HFF-Myc (cell line): ENCODE measurements around the gene DTNBP1.

Experiments used
- DNase-seq: peaks from one replicate; pipeline ENCODE4 v3.0.0-alpha.2; 2011; ENCODE audit warnings: low read depth; ENCODE audit errors: extremely low read depth
- H3K4me3 ChIP-seq: replicated peaks from 2 replicates; pipeline ENCODE4 v1.5.1; 2011; ENCODE audit warnings: low read depth, mild to moderate bottlenecking, control low read depth, low read length
- TF ChIP-seq, protein P1 (sequence below): IDR thresholded peaks from 2 replicates; pipeline ENCODE4 v1.5.1; 2012; ENCODE audit warnings: mild to moderate bottlenecking, low read depth, low read length, control low read depth; ENCODE audit errors: missing control alignments

DTNBP1 gene

DNA sequence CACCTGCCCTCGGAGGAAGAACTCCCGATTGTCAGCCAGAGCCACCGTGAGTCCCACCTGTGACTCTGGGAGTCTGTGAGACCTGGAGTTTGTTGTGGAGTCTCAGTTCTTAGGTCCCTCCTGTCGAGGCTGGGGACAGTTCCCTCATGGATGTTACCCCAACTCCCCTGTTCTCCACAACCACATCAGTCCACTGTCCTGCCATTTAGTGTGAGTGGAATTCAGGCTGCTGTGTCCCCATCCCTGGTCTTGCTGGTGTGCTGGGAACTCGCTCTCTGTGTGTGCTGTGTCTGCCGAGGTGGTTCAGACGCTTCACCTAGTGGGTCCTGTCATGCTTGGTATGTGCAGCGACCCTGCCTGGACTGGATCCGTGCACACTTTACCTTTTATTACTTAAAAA, 163.2 kb downstream of the DTNBP1 start:
- TF ChIP-seq, protein P1, sequence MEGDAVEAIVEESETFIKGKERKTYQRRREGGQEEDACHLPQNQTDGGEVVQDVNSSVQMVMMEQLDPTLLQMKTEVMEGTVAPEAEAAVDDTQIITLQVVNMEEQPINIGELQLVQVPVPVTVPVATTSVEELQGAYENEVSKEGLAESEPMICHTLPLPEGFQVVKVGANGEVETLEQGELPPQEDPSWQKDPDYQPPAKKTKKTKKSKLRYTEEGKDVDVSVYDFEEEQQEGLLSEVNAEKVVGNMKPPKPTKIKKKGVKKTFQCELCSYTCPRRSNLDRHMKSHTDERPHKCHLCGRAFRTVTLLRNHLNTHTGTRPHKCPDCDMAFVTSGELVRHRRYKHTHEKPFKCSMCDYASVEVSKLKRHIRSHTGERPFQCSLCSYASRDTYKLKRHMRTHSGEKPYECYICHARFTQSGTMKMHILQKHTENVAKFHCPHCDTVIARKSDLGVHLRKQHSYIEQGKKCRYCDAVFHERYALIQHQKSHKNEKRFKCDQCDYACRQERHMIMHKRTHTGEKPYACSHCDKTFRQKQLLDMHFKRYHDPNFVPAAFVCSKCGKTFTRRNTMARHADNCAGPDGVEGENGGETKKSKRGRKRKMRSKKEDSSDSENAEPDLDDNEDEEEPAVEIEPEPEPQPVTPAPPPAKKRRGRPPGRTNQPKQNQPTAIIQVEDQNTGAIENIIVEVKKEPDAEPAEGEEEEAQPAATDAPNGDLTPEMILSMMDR: no peak
- no peak for DNase-seq
- no peak overlapping the region for H3K4me3 ChIP-seq

DNA sequence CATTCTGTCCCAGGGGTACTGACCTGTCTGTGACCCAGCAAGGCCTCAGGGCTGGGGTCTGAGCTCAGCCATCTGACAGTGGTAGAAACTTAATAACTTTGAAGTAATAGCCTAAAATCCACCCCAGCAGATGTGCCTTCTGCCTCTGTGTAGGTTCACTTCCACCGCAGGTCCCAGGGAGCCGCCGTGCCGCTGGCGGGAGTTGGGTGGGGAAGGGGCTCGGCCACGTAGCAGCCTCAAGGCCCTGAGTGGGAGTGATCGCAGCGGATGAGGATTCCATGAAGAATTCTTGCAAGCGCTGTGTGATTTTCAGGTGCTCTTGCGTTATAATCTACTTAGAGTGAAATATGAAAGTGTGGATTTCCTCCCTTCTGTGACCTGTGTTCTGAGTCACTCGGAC, 163.7 kb downstream of the DTNBP1 start:
- DNase-seq: no peak
- TF ChIP-seq, protein P1: no peak

DNA sequence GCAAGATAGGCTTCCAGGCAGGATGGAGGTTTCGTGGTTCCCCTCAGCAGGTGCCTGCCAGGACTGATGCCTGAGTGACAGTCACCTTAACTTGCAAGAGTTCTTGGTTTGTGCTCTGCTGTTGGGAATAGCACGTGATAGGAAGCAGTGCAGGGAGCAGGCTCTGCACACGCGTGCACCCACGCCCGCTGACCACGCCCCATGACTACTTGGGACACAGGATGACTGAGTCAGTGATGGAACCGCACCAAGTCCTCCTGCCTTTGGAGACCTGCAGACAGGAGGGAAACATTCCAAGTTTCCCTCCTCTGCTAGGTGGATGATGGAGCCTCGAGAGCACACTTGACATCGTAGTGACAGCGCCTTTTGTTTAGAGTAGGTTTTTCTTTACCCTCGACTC, 164.2 kb downstream of the DTNBP1 start:
- TF ChIP-seq, protein P1: no peak
- H3K4me3 ChIP-seq: no peak overlapping the region
- no peak for DNase-seq

More for the DNA sequence above, 163.7 kb downstream of the DTNBP1 start:
- no peak overlapping the region for H3K4me3 ChIP-seq

DNA sequence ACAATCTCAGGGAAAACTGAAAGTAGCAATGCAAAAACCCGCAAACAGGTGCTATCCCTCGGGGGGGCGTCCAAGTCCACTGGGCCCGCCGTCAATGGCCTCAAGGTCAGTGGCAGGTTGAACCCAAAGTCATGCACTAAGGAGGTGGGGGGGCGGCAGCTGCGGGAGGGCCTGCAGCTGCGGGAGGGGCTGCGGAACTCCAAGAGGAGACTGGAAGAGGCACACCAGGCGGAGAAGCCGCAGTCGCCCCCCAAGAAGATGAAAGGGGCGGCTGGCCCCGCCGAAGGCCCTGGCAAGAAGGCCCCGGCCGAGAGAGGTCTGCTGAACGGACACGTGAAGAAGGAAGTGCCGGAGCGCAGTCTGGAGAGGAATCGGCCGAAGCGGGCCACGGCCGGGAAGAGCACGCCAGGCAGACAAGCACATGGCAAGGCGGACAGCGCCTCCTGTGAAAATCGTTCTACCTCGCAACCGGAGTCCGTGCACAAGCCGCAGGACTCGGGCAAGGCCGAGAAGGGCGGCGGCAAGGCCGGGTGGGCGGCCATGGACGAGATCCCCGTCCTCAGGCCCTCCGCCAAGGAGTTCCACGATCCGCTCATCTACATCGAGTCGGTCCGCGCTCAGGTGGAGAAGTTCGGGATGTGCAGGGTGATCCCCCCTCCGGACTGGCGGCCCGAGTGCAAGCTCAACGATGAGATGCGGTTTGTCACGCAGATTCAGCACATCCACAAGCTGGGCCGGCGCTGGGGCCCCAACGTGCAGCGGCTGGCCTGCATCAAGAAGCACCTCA, 166.3 kb downstream of the DTNBP1 start:
- no peak overlapping the region for H3K4me3 ChIP-seq
- DNase-seq: no peak
- TF ChIP-seq, protein P1: no peak

DNA sequence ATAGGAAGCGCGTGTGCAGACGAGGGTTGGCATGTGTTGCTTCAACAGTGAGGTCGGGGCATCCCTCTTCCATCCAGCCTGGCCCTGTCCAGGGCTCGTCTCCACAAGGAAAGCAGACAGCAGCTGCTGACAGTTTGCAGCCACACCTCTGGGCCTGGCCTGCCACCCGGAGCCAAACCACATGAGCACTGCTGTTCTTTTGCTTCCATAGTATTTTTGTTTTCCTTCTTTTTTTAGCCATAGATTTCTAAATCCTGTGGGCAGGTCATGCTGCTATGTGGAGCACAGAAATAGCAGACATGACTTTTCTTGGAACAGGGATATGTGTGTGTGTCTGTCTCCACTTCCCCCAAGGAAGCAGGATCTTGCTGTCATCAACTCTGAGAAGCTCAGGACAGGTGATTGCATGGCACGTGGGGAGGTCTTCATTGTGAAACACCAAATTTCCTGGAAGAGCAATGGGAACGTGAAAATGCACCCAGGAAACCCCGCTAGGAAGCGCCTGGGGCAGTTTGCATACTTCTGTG, 167.4 kb downstream of the DTNBP1 start:
- no peak for DNase-seq
- no peak overlapping the region for H3K4me3 ChIP-seq
- TF ChIP-seq, protein P1: no peak

DNA sequence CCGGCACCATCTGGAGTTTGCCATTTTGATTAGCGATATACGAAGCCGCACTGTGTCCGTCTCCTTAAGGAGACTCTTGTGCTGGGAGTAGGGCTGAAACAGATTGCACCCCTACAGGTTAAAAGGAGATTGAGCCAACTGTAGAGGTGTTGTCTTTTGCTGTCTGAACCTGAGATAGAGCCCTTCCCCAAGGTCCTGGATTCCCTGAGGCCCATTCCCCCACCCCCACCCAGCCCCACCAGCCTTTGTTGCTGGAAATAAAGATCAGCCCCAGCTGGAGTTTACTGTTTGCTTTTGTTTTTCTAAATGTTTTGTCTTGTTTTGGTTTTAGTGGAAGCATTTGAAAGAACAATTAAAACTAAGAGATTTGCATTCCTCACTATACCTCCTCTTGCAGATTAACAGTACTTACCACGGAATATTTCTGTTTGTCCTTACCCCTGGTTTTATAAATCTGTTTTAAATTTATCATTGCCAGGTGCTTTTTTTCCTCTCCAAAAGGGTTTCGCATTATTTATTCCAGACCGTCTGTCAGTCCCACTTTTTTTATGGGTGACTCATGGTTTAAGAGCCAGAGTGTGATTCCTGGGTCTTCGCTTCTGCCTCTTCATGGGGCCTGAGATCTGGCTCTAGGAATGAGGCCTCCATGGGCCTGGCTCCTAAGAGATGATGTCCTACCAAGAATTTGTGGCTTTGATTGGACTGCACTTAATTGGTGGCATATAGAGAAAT, 169.2 kb downstream of the DTNBP1 start:
- DNase-seq: peak; percentile 65
- no peak overlapping the region for H3K4me3 ChIP-seq
- TF ChIP-seq, protein P1: no peak
